HG03108 (cell line): ENCODE results near the gene SMO.
A peak's percentile ranks its signal among the peaks of the same experiment; 100 is the strongest.
"Not testable (repeated sequence)": the region's sequence is repeated elsewhere in the genome, so short reads cannot be mapped to it uniquely, and the experiment has no call there.

Experiments
- ATAC-seq: cut with Tn5 transposase; IDR thresholded peaks from one replicate; pipeline ENCODE4 v1.9.1; 2021; ENCODE audit warnings: moderate library complexity; ENCODE audit not compliant: unreplicated experiment

Gene SMO

GRCh38 chr7:129208667-129209066 is 20.2 kb downstream of the SMO start:
- no peak for ATAC-seq

DNA sequence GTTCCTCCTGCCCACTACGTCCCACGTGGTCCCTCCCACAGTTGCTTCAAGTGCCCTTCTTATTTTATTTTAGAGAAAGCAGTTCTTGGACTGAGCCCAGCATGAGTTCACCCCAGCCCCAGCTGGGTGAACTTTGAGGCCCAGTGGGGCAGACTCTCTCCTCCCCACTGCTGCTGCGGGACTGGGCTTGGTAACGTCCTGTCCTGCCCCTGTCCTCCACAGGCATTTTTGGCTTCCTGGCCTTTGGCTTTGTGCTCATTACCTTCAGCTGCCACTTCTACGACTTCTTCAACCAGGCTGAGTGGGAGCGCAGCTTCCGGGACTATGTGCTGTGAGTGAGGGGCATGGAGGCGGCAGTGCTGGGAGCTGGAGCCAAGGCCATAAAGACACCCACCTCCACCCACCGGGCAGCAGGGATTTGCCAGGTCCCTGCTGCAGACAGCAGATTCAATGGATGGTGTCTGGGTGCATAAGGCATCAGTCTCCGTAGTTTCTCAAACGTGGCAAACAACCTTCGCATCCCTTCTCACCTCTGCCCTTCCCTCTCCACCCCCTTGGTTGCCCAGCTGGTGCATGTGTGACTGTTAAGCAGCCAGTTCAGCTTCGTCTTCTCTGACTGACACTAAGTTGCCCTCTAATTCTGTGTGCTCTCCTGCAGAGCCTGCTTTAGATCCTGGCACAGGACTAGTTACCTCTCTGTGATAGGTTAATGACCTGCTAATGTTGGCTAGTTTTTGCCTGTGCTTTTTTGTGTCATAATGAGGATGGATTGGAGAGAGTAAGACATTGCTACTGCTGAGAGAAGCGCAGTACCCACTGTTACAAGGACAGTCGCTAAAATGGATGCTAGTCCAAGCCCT is 20.9 kb downstream of the SMO start:
- ATAC-seq = no peak

DNA sequence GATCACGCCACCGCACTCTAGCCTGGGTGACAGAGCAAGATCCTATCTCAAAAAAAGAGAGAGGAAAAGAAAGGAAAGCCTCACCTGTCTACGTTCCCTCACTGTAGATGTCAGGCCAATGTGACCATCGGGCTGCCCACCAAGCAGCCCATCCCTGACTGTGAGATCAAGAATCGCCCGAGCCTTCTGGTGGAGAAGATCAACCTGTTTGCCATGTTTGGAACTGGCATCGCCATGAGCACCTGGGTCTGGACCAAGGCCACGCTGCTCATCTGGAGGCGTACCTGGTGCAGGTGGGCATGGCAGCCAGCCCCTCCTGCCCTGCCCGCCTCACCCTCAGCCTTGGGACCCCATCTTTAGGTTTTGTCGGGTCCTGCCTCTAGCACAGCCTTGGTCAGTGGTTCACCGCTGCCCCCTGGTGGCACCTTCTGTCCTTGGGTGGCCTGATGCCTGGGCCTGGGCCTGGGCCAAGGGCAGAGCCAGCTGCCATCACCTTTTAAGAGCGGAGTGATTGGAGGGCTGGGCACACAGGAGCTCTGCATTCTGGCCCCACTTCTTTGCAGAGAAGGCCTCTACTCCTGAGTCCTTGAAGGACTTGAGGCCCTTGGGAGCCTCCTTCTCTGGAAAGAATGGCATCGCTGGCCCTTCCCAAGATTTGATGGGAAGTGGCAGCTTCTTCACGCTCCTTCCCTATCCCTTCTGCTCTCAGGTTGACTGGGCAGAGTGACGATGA is 22.0 kb downstream of the SMO start:
- peak; percentile 56 for ATAC-seq

DNA sequence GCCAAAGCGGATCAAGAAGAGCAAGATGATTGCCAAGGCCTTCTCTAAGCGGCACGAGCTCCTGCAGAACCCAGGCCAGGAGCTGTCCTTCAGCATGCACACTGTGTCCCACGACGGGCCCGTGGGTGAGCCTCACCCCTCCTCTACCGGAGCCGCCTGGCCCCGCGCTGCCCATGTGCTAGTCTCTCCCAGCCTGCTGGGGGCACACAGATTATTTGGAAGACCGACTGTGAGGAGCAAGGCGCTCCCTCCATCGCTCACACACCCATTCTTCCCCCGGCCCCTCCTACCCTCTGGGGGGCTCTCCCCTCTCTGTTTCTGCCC is 22.5 kb downstream of the SMO start:
- no peak for ATAC-seq

DNA sequence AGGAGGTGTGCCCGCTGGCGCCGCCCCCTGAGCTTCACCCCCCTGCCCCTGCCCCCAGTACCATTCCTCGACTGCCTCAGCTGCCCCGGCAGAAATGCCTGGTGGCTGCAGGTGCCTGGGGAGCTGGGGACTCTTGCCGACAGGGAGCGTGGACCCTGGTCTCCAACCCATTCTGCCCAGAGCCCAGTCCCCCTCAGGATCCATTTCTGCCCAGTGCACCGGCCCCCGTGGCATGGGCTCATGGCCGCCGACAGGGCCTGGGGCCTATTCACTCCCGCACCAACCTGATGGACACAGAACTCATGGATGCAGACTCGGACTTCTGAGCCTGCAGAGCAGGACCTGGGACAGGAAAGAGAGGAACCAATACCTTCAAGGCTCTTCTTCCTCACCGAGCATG is 23.7 kb downstream of the SMO start:
- ATAC-seq = no peak

DNA sequence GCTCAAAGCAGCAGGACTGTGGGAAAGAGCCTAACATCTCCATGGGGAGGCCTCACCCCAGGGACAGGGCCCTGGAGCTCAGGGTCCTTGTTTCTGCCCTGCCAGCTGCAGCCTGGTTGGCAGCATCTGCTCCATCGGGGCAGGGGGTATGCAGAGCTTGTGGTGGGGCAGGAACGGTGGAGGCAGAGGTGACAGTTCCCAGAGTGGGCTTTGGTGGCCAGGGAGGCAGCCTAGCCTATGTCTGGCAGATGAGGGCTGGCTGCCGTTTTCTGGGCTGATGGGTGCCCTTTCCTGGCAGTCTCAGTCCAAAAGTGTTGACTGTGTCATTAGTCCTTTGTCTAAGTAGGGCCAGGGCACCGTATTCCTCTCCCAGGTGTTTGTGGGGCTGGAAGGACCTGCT is 24.2 kb downstream of the SMO start:
- no peak for ATAC-seq

- ATAC-seq = no peak
These were observed 25.4 kb downstream of the SMO start for GRCh38 chr7:129213828-129214227.

DNA sequence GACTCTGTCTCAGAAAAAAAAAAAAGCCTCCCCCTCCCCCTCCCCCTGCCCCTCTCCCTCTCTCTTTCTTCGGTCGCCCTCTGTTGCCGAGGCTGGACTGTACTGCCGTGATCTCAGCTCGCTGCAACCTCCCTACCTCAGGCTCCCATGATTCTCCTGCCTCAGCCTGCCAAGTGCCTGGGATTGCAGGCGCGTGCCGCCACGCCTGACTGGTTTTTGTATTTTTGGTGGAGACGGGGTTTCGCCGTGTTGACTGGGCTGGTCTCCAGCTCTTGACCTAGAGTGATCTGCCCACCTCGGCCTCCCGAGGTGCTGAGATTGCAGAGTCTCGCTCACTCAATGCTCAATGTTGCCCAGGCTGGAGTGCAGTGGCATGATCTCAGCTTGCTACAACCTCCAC is 27.3 kb downstream of the SMO start:
- not testable (repeated sequence) for ATAC-seq

DNA sequence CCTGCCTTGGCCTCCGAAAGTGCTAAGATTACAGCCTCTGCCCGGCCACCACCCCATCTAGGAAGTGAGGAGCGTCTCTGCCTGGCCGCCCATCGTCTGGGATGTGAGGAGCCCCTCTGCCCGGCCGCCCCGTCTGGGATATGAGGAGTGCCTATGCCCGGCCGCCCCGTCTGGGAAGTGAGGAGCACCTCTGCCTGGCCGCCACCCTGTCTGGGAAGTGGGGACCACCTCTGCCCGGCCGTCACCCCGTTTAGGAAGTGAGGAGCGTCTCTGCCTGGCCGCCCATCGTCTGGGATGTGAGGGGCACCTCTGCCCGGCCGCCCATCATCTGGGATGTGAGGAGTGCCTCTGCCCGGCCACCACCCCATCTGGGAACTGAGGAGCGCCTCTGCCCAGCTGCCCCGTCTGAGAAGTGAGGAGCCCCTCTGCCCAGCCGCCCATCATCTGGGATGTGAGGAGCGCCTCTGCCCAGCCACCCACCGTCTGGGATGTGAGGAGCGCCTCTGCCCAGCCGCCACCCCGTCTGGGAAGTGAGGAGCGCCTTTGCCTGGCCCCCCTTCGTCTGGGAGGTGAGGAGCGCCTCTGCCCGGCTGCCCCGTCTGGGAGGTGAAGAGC is 27.8 kb downstream of the SMO start:
- ATAC-seq = not testable (repeated sequence)

DNA sequence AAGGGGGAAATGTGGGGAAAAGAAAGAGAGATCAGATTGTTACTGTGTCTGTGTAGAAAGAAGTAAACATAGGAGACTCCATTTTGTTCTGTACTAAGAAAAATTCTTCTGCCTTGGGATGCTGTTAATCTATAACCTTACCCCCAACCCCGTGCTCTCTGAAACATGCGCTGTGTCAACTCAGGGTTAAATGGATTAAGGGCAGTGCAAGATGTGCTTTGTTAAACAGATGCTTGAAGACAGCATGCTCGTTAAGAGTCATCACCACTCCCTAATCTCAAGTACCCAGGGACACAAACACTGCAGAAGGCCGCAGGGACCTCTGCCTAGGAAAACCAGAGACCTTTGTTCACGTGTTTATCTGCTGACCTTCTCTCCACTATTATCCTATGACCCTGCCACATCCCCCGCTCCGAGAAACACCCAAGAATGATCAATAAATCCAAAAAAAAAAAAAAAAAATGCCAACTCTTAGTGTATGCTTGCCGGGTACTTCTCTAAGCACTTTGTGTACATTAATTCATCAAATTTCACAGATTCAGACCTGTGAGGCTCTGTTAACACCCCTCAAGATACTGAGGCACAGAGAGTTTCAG is 28.5 kb downstream of the SMO start:
- not testable (repeated sequence) for ATAC-seq

GRCh38 chr7:129218514-129219062 is 30.2 kb downstream of the SMO start:
- ATAC-seq = peak; percentile 56

DNA sequence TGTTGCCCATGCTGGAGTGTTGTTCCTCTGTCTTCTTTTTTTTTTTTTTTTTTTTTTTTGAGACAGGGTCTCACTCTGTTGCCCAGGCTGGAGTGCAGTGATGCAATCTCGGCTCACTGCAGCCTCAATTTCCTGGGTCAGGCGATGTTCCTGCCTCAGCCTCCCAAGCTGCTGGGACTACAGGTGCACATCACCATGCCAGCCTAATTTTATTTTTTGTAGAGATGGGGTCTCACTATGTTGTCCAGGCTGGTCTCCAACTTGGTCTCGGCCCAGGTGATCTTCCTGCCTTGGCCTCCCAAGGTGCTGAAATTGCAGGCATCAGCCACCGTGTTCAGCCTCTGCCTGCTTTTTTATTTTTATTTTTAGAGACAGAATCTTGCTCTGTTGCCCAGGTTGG is 30.7 kb downstream of the SMO start:
- ATAC-seq = not testable (repeated sequence)

GRCh38 chr7:129222064-129222463 is 33.6 kb downstream of the SMO start:
- no peak for ATAC-seq

DNA sequence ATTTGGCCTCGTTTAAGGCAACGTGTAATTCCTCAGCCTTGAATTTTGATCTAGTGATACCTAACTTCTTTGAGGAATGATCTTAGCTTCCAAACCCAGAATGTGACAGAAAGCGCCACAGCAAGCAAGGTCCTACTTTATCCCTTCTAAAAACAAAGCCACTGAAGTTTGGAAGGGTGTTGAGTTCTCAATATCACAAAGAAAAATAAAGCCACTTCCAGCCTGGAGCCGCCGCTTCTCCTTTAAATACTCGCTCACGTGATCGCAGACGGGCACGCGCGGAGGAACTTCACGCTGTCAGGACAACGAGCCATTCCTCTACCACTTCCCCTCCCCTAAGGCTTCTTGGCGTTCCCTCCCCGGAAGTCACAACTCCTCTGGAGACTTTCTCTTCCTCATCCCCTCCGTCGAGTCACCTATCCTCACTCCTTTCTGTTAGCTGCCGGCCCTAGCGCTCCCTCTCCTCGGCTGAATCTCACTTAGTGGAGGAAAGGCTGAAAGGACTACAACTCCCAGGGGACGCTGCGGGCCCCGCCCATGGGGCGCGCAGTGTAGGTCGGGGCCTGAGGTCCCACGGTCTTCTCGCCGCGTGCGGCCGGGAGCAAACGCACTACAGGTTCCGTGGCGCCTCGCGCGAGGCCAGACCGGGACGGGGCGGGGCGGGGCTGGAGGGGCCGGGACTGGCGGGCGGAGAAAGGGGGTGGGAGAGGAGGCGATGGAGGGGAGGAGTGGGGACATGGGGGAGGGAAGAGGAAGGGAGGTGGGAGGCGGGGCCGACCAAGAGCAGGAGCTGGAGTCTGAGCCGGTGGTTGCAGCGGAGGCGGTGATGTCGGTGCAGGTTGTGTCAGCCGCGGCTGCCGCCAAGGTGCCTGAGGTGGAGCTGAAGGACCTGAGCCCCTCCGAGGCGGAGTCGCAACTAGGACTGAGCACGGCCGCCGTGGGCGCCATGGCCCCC is 36.1 kb downstream of the SMO start, which contains the start of gene AHCYL2:
Gene AHCYL2, plus strand, starts transcription at position 780 of the 955 bp plus-strand sequence.
- ATAC-seq = peak; percentile 90

- peak; percentile 16 for ATAC-seq
These were observed 36.9 kb downstream of the SMO start for GRCh38 chr7:129225206-129225930.

DNA sequence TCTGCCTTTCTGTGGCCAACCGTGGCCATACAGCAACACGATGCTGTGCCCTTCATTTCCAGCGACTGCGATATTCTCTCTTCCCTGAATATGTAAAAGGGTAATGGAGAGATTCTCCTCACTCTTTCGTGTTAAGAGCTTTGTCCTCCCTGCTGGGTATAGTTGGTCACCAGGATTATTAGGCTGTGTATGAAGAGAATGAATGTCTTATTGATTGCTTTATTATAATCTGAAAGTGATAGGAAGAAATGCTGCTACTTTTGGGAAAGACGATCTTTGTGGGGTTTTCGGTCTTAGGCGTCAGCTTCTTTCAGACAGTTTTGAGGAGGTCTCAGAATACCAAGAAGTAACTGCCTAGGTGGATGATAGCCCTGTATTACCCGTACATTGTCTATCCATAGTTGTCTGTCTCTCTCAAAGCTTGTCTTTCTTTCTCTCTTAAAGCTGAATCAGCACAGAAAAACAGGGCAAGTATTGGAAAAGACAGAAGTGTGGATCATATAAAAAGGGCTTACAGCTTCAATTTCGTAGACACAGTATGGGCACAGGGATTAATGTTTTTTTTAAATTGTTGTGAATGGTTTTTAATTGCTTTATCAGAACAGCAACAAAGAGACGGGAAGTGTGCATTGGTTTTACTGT is 37.6 kb downstream of the SMO start:
- no peak for ATAC-seq

DNA sequence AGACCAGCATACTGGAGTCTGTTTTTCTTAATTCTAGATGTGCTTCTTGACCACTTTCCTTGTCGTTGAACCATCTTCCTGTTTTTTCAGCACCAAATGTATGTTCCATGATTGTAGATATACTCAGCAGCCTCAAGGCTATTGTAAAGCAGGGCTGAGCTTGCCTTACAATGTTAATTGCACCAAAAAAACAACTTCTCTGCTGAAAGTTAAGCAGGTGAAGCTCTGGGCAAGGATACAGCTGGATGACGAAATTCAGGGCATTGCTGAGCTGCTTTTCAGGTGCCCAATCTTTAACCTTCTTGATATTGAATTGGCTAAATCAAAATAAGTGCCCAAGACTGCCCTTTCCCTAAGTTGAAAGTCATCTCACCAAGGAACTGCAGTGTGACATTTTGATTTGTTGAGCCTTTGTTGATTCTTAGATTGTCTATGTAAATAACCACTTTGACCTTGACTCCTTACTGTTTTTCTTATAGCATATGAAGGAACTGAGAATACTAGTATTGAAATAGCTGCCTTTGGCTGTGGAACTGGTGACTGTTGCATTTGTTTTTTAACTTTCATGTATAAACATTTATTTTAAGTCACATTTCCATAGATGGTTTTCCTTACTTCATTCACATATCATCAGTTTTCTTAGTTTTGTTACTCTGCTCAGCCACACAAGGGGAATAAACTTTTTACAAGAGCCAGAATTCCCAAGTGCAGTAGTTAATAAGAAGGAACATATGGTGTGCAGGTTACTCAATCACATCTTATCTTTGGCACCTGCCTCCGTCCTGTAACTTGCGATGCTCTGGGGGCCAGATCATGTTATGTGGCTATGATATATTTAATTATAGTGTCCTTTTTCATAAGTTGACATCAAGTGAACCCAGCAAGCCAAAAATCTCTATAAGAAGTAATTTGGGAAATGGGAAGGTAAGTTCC is 39.5 kb downstream of the SMO start:
- no peak for ATAC-seq

DNA sequence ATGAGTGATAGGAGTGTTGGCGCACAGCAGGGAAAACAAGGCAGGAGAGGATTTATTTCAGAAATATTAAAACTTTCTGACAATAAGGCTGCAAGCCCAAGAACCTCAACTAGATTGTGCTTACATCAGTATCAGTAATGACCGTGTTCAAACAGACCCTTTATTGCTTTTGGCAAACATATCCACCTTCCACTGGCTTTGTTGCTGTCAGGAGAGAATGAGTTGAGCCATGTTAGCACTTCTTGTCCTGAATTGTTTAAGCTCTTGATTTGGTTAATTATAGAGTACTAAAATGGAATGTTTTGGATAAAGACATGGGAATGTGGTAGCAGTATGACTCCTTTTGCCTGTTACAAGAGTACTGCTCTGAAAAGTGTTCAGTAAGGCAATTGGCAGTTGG is 40.2 kb downstream of the SMO start:
- no peak for ATAC-seq
